Ureter (tissue), 1 donor: ENCODE measurements around the gene ADRA2B. TPM values are rescaled to one million over a fixed set of nuclear protein-coding genes. Genes with fewer than 3 reads are reported as not detected.
"Not testable (repeated sequence)": the region's sequence is repeated elsewhere in the genome, so short reads cannot be mapped to it uniquely, and the experiment has no call there.

Source experiments
- DNase-seq: peaks from one replicate; pipeline ENCODE4 v3.0.0-alpha.2; 2020; ENCODE audit warnings: low spot score
- total RNA-seq: library from RNA; stranded (reverse); gene quantifications from one replicate; pipeline ENCODE4 v1.2.4, GENCODE V29; 2023
- donor health status: DM: yes; HTN: yes; CAD: no.

ADRA2B gene
- total RNA-seq, 1 donor from 2014 or later: 1.1 TPM

DNA sequence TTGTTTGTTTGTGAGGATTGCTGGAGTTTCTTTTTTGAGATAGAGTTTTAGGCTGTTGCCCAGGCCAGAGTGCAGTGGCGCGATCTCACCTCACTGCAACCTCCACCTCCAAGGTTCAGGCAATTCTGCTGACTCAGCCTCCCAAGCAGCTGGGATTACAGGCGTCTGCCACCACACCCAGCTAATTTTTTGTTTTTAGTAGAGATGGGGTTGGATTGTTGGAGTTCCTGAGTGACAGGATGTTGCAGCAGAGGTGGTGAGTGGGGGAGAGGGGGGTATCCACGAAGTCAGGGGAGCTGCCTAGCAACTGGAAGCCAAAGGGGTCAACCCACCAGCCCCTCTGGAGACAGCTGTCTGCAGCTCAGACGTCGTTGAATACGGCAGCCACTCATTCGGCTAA, 46.5 kb downstream of the ADRA2B start:
- DNase-seq: not testable (repeated sequence)

DNA sequence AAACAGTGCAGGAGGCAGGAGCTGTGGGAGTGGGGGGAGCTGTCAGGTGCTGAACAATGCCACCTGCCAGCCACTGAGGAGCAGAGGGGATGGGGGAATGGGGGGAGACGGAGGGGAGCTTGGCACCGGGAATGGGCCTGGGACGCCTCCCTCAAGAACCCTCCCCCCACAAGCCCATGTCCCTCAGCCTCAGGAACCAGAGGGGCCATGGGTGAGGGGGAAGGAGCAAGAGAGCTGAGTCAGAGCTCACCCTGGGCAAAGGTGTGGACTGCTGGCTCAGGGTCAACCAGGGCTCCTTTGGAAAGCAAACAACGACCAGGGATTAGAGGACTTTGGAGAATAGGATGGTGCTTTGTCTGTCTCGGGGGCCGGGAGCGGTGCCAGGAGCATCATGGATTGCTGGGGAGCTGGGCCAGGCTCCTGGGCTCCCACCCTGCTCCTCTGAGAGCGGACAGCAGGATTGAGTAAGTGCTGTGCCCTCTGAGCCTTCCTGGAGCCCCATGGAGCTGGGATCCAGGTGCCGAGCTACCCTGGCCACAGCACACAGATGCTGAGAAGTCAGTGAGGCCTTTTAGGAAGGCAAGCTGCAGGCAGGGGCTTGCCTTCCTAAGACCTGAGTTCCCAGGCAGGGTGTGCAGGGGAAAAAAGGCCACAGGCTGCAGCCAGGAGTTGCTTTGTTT, 48.3 kb downstream of the ADRA2B start:
- peak; percentile 35 for DNase-seq

DNA sequence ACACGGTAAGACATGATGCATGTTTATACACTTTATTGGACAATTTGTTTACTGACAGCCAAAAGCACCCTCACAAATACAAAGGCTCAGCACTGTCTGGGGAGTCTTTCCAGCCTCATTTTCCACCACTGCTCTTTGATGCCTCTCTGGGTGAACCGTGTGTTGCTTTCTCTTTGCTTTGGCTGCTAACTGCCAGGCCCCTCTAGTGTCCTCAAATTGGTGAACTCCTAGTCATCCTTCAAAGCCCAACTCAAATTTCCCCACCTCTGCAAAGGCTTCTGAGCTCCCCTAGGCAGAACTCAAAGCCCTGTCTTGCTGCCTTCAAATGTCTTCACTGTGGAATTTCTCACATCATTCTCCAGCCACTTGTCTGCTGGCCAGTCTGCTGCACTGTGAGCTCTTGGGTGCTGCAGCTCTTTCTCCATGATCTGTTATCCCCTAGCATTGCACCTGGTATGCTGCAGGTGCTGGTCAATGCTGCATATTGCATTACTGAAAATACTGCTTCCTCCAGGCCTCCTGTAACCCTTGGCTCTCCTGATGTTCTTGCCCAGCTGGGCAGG, 49.2 kb downstream of the ADRA2B start:
- DNase-seq: not testable (repeated sequence)

DNA sequence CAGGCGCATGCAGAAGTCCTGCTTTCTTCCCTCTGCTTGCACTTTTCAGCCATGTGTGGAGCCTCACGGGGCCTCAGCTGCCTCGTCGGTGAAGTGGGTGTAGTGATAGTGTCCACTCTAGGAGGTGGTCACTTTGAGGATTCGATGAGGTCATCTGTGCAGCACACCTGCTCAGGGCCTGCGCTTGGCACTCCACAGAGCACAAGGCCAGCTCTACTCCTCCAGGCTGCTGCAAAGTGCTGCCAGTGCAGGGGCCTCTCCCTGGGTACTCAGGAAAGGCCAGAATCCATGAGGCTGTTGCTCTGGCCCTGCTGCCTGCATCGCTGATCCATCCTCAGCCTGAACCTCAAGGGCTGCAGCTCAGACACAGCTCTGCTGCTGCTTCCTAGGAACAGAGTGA, 49.9 kb downstream of the ADRA2B start:
- DNase-seq: not testable (repeated sequence)

DNA sequence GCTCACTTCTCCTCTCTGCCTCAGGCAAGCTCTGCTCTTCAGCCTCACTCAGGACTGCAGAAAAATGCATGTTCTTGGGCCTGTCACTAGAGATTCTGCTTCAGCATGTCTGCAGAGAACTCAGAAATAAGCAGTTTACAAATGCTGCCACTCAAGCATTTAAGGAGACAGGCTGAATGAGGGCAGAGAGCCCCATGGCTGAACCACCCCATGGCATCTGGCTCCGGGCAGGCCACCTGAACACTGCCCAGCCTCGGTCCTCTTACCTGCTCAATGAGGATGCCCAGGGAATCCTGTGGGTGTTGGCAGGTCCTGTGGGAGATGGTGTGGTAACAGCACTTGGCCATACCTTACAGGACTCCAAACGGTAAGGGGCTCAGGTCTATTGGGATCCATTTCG, 50.4 kb downstream of the ADRA2B start:
- not testable (repeated sequence) for DNase-seq

DNA sequence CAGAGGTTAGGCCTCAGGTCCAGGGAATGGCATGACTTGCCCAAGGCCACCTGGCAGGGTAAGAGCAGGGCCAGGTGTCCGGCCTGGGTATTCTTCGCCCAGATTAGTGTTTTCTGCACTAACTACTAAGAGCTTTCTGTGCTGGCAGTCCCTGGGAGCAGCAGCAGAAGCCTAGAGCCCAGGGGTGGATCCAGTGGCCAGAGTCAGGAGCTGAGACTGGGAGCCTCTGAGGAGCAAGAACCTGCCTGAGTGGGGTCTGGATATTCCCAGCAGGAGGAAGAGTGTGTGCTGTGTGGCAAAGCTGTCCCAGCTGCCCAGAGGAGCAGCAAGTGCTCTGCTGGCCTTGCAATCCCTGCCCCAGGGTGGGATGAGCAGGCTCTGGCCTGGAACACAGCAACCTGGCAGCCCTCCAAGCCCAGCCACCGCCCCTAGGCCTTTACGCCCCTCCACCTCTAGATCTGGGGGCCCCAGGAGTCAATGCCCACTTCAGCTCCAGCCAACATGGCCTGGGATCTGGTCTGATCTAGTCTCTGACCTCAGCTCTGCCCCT, 50.9 kb downstream of the ADRA2B start:
- DNase-seq: no peak

DNA sequence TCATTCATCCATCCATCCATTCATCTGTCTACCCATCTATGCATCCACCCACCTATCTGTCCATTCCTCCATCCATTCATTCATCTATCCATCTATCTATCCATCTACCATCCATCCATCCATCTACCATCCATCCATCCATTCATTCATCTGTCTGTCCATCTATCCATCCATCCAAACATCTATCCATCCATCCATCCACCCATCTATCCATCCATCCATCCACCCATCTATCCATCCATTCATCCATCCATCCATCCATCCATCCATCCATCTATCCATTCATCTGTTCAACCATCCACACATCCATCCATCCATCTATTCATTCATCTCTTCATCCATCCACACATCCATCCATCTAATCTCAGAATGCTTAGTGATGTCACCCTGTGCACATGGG, 51.6 kb downstream of the ADRA2B start:
- DNase-seq: not testable (repeated sequence)

DNA sequence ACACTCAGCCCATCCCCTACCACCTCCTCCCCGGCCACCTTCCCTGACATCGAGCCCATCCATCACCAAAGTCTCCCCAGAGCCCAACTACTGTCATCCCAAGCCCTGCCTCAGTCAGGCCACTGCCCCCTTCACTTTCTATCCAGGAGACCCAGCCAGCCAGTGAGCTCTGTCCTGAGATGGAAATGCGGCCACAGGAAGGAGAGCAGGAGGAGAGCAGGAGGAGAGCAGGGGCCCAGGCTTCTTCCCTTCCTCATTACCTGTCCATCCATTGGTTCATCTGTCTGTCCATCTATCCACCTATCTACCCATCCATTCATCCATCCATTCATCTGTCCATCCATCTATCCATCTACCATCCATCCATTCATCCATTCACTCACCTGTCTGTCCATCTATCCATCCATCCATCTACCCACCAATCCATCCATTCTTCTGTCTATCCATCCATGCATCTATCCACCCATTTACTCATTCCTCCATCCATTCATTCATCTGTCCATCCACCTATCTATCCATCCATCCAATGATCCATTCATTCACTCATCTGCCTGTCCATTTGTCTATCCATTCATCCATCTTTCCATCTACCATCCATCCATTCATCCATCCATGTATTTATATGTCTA, 52.2 kb downstream of the ADRA2B start:
- DNase-seq: not testable (repeated sequence)

DNA sequence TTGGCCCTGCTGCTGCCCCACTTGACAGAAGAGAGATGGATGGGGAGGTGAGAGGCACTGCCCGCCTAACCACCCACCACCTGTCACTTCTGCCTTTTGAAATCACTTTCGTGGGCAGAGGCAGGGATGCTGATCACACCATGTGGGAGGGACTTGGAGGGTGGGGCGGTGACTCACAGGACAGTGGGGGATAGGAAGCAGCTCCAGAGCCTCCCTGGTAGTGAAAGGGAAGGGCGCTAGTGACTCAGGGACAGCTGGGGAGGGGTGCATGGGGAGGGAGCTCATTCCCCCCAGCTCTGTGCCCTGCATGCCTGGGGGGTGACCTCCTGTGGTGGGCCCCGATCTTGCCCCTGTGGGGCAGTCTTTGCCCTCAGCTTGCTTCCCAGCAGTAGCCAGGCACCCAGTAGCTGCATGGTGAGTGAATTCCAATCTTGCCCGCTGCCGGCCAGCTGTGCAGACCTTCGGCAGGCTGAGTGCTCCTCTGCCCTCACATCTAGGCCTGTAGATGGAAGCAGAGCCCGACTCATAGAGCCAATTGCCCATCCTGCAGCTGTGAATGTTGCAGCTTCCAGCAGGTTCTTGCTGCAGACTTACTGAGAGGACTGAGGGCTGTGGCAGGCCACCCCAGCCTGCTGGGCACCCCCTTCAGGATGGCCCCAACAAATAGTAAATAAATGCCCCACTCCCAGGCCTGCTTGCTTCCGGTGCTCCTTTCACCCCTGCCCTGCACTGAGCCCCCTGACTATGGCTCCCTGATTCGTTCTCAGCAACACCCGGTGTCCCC, 53.1 kb downstream of the ADRA2B start:
- peak; percentile 62 for DNase-seq

Other genes with a start within 250 kb of the ADRA2B start
- 35.7 TPM for gene ANKRD36C, start 124.7 kb downstream of the ADRA2B start, total RNA-seq
- 6.7 TPM for gene GPAT2, start 81.7 kb downstream of the ADRA2B start, total RNA-seq
- not detected for gene ASTL, start 21.9 kb upstream of the ADRA2B start, total RNA-seq
- gene DUSP2, start 28.9 kb upstream of the ADRA2B start, total RNA-seq: 2.6 TPM
- gene STARD7, start 92.3 kb upstream of the ADRA2B start, total RNA-seq: 95.0 TPM
- 52.6 TPM for gene TMEM127, start 149.4 kb upstream of the ADRA2B start, total RNA-seq
- 79.4 TPM for gene CIAO1, start 149.7 kb upstream of the ADRA2B start, total RNA-seq
- gene SNRNP200, start 189.0 kb upstream of the ADRA2B start, total RNA-seq: 139 TPM
- gene ITPRIPL1, start 208.7 kb upstream of the ADRA2B start, total RNA-seq: 1.7 TPM
- gene NCAPH, start 219.2 kb upstream of the ADRA2B start, total RNA-seq: 1.3 TPM